Choroid plexus epithelial cell (primary cell): ENCODE measurements around the gene WHAMM.
"Not testable (repeated sequence)": the region's sequence is repeated elsewhere in the genome, so short reads cannot be mapped to it uniquely, and the experiment has no call there.

ENCODE experiments used
- DNase-seq: peaks from one replicate; pipeline ENCODE4 v3.0.0-alpha.2; 2010; ENCODE audit warnings: low read depth
- H3K4me3 ChIP-seq: 2 replicates; pipeline ENCODE4 v1.5.1; 2011; ENCODE audit warnings: low read depth, mild to moderate bottlenecking, control low read depth, low read length, moderate library complexity
- CTCF ChIP-seq: conservative IDR thresholded peaks from 2 replicates; pipeline ENCODE4 v1.5.1; 2011; ENCODE audit warnings: low read depth, mild to moderate bottlenecking, control low read depth, inconsistent platforms, low read length, moderate library complexity

Gene WHAMM

GRCh38 chr15:82855286-82856100 is 46.1 kb downstream of the WHAMM start:
- TF ChIP-seq CTCF: no peak
- no peak overlapping the region for H3K4me3 ChIP-seq
- DNase-seq: no peak

- no peak for DNase-seq
- no peak overlapping the region for H3K4me3 ChIP-seq
- no peak for TF ChIP-seq CTCF
These were observed 47.2 kb downstream of the WHAMM start for GRCh38 chr15:82856397-82857170.

- no peak for TF ChIP-seq CTCF
- no peak for DNase-seq
- no peak overlapping the region for H3K4me3 ChIP-seq
These were observed 49.5 kb downstream of the WHAMM start for GRCh38 chr15:82858932-82859331.

GRCh38 chr15:82862886-82863285 is 53.5 kb downstream of the WHAMM start:
- H3K4me3 ChIP-seq: no peak overlapping the region
- no peak for TF ChIP-seq CTCF
- DNase-seq: no peak

GRCh38 chr15:82864967-82865366 is 55.5 kb downstream of the WHAMM start:
- H3K4me3 ChIP-seq: no peak overlapping the region
- TF ChIP-seq CTCF: no peak
- no peak for DNase-seq

GRCh38 chr15:82865581-82865980 is 56.2 kb downstream of the WHAMM start:
- not testable (repeated sequence) for H3K4me3 ChIP-seq, DNase-seq

GRCh38 chr15:82865981-82866380 is 56.6 kb downstream of the WHAMM start:
- not testable (repeated sequence) for DNase-seq, H3K4me3 ChIP-seq
